ENCODE results near the gene SORL1.

- no peak for TF ChIP-seq CTCF (IDR thresholded peaks at IDR 0.05)
- TF ChIP-seq POLR2A (IDR thresholded peaks at IDR 0.05) = no peak
- TF ChIP-seq POLR2AphosphoS5 (IDR thresholded peaks at IDR 0.05) = no peak
- no peak for TF ChIP-seq EP300 (IDR thresholded peaks at IDR 0.05)
Measured at GRCh38 chr11:121482231-121483129, 30.4 kb downstream of the SORL1 start.

Data from gastroesophageal sphincter (tissue), 3 donors.